Measurements from ENCODE around the gene FGF12.

DNA sequence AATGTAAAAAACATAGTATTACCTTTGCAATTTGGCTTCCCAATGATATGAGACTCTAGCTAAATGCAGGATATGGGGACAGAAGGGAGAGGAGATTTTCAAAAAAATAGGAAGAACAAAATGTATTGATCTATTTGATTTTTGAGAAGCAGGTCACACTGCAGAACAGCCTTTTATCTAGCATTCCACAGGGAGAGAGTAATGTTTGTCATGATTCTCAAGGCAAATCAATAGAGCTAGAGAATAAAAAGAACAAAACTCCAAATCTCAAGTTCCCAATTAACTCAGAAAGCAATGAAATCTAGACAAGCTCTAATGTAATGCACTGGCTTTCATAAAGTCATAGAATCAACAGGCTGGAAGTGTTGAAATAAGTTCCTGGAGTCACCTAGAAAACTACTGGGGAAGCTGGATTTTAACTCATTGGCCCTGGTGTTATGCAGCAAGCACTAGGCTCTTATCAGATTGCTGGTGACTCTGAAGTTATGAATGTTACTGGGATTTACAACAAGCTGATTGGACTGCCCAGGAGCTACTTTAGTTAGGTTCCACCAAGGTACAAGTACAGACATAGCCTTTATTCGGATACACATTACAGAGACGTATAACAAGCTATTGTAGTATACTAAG, 442.8 kb downstream of the FGF12 start:
- TF ChIP-seq, protein P1, sequence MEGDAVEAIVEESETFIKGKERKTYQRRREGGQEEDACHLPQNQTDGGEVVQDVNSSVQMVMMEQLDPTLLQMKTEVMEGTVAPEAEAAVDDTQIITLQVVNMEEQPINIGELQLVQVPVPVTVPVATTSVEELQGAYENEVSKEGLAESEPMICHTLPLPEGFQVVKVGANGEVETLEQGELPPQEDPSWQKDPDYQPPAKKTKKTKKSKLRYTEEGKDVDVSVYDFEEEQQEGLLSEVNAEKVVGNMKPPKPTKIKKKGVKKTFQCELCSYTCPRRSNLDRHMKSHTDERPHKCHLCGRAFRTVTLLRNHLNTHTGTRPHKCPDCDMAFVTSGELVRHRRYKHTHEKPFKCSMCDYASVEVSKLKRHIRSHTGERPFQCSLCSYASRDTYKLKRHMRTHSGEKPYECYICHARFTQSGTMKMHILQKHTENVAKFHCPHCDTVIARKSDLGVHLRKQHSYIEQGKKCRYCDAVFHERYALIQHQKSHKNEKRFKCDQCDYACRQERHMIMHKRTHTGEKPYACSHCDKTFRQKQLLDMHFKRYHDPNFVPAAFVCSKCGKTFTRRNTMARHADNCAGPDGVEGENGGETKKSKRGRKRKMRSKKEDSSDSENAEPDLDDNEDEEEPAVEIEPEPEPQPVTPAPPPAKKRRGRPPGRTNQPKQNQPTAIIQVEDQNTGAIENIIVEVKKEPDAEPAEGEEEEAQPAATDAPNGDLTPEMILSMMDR (IDR thresholded peaks at IDR 0.05): no peak
- TF ChIP-seq POLR2A (IDR thresholded peaks at IDR 0.05): no peak
